ENCODE data around the gene FAM20A. TPM values are rescaled to one million over a fixed set of nuclear protein-coding genes. Genes with fewer than 3 reads are reported as not detected.

FAM20A gene
- polyA plus RNA-seq, 3 donors, result 0.91 to 1.6 TPM; not detected in 1

- DNase-seq, result no peak
- H4K20me1 ChIP-seq (ENCODE audit: insufficient read depth, low read length), result peaks cover 53% of the 10 kb centered on the region
- no peak overlapping the region for H2AFZ ChIP-seq (ENCODE audit: insufficient read depth, low read depth, low read length, poor library complexity, severe bottlenecking)
- H3K9ac ChIP-seq (ENCODE audit: insufficient read depth, low read length, poor library complexity, severe bottlenecking), result peak overlapping the region; percentile 92
- peak overlapping the region; percentile 80 to 97 (median 90) for H3K4me3 ChIP-seq (replicated peaks in 1 of 3; ENCODE audit: low read depth in 2 of 3, low read length in 3 of 3)
- intact Hi-C loops (cut with micrococcal nuclease), result loop anchor here (2.0 to 10.0 kb wide), 4 partner anchors 52 to 731 kb away; partner anchors contain the start of gene FAM20A (in 1 of the 2)
- no peaks in the 10 kb centered on the region for H3K27me3 ChIP-seq (ENCODE audit: control insufficient read depth in 2 of 2, insufficient read depth in 2 of 2, low read length in 2 of 2)
- peaks cover 31 to 41% of the 10 kb centered on the region in 2 donors for H3K36me3 ChIP-seq (replicated peaks in 1 of 2; ENCODE audit: control insufficient read depth in 1 of 2, insufficient read depth in 2 of 2, low read length in 2 of 2)
- peaks cover 0 to 5% (median 0%) of the 10 kb centered on the region in 3 donors for H3K27me3 Mint-ChIP-seq (ENCODE audit: low read depth in 3 of 3)
- peak overlapping the region; percentile 96 to 100 (median 99) for H3K27ac Mint-ChIP-seq
- H3K4me2 ChIP-seq (replicated peaks; ENCODE audit: extremely low read depth, low read length, poor library complexity, severe bottlenecking), result peak overlapping the region; percentile 91
- TF ChIP-seq, protein P1, sequence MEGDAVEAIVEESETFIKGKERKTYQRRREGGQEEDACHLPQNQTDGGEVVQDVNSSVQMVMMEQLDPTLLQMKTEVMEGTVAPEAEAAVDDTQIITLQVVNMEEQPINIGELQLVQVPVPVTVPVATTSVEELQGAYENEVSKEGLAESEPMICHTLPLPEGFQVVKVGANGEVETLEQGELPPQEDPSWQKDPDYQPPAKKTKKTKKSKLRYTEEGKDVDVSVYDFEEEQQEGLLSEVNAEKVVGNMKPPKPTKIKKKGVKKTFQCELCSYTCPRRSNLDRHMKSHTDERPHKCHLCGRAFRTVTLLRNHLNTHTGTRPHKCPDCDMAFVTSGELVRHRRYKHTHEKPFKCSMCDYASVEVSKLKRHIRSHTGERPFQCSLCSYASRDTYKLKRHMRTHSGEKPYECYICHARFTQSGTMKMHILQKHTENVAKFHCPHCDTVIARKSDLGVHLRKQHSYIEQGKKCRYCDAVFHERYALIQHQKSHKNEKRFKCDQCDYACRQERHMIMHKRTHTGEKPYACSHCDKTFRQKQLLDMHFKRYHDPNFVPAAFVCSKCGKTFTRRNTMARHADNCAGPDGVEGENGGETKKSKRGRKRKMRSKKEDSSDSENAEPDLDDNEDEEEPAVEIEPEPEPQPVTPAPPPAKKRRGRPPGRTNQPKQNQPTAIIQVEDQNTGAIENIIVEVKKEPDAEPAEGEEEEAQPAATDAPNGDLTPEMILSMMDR (IDR thresholded peaks at IDR 0.05), result no peak
- WGBS (ENCODE audit: insufficient coverage), result no CpG with 5 or more reads among the region's 3 CpGs
- no peaks in the 10 kb centered on the region for H3K9me3 ChIP-seq (replicated peaks in 1 of 2; ENCODE audit: control insufficient read depth in 1 of 2, insufficient read depth in 1 of 2, low read length in 2 of 2)
- H3K79me2 ChIP-seq (ENCODE audit: insufficient read depth, low read length), result peaks cover 81% of the 10 kb centered on the region
- H3K4me1 Mint-ChIP-seq, result peaks cover 55% of the 10 kb centered on the region
- peak overlapping the region in 1 of 2 donors; percentile 98 for H3K27ac ChIP-seq (ENCODE audit: low read depth in 1 of 2, low read length in 2 of 2)
- H3K36me3 Mint-ChIP-seq, result peaks cover 38 to 48% of the 10 kb centered on the region in 2 donors
- H3K4me1 ChIP-seq (ENCODE audit: control insufficient read depth in 1 of 2, insufficient read depth in 2 of 2, low read length in 2 of 2), result peaks cover 48 to 62% of the 10 kb centered on the region in 2 donors
- peaks cover 0 to 2% (median 0%) of the 10 kb centered on the region in 7 donors for H3K9me3 Mint-ChIP-seq
- H3K4me3 Mint-ChIP-seq, result peak overlapping the region; percentile 97 to 99
Observed at GRCh38 chr17:68513932-68514331, 87.2 kb downstream of the FAM20A start.

- peaks cover 56% of the 10 kb centered on the region for H3K4me1 Mint-ChIP-seq
- peaks cover 31 to 39% of the 10 kb centered on the region in 2 donors for H3K36me3 Mint-ChIP-seq
- peak overlapping the region; percentile 96 for H2AFZ ChIP-seq (ENCODE audit: insufficient read depth, low read depth, low read length, poor library complexity, severe bottlenecking)
- TF ChIP-seq, protein P1 (IDR thresholded peaks at IDR 0.05), result no peak
- peak overlapping the region; percentile 80 to 97 (median 90) for H3K4me3 ChIP-seq (replicated peaks in 1 of 3; ENCODE audit: low read depth in 2 of 3, low read length in 3 of 3)
- DNase-seq, result peak in 2 of 3 donors; percentile 16 to 27
- intact Hi-C loops (cut with micrococcal nuclease), result loop anchor here (2.0 to 10.0 kb wide), 4 partner anchors 51 to 732 kb away; partner anchors contain the start of gene FAM20A (in 1 of the 2)
- peaks cover 51 to 62% of the 10 kb centered on the region in 2 donors for H3K4me1 ChIP-seq (ENCODE audit: control insufficient read depth in 1 of 2, insufficient read depth in 2 of 2, low read length in 2 of 2)
- WGBS (ENCODE audit: insufficient coverage), result 0% methylated on average over 11 of the region's 20 CpGs
- no peaks in the 10 kb centered on the region for H3K9me3 ChIP-seq (replicated peaks in 1 of 2; ENCODE audit: control insufficient read depth in 1 of 2, insufficient read depth in 1 of 2, low read length in 2 of 2)
- peaks cover 0 to 1% (median 0%) of the 10 kb centered on the region in 7 donors for H3K9me3 Mint-ChIP-seq
- H3K27ac Mint-ChIP-seq, result peak overlapping the region; percentile 96 to 100 (median 99)
- peak overlapping the region; percentile 81 to 98 for H3K27ac ChIP-seq (ENCODE audit: low read depth in 1 of 2, low read length in 2 of 2)
- H3K4me3 Mint-ChIP-seq, result peak overlapping the region; percentile 97 to 99
- peaks cover 0 to 5% (median 0%) of the 10 kb centered on the region in 3 donors for H3K27me3 Mint-ChIP-seq (ENCODE audit: low read depth in 3 of 3)
- no peaks in the 10 kb centered on the region for H3K27me3 ChIP-seq (ENCODE audit: control insufficient read depth in 2 of 2, insufficient read depth in 2 of 2, low read length in 2 of 2)
- peaks cover 28 to 32% of the 10 kb centered on the region in 2 donors for H3K36me3 ChIP-seq (replicated peaks in 1 of 2; ENCODE audit: control insufficient read depth in 1 of 2, insufficient read depth in 2 of 2, low read length in 2 of 2)
- H4K20me1 ChIP-seq (ENCODE audit: insufficient read depth, low read length), result peaks cover 44% of the 10 kb centered on the region
- peak overlapping the region; percentile 92 for H3K9ac ChIP-seq (ENCODE audit: insufficient read depth, low read length, poor library complexity, severe bottlenecking)
- peaks cover 72% of the 10 kb centered on the region for H3K79me2 ChIP-seq (ENCODE audit: insufficient read depth, low read length)
- peak overlapping the region; percentile 91 for H3K4me2 ChIP-seq (replicated peaks; ENCODE audit: extremely low read depth, low read length, poor library complexity, severe bottlenecking)
Observed at GRCh38 chr17:68512960-68513474, 88.2 kb downstream of the FAM20A start.

Data from CD14-positive monocyte (primary cell).